Neural progenitor cell (in vitro differentiated cells): ENCODE measurements around the gene MAP4K5.
"Not testable (repeated sequence)": the region's sequence is repeated elsewhere in the genome, so short reads cannot be mapped to it uniquely, and the experiment has no call there.

Source experiments
- EZH2phosphoT487 ChIP-seq: fragments of 200-600 bp; sonication (generic); IDR thresholded peaks from 2 replicates; pipeline ENCODE4 v1.6.1; 2017; ENCODE audit warnings: antibody characterized with exemption
- TF ChIP-seq, protein P1 (sequence below): fragments of 200-600 bp; sonication (generic); IDR thresholded peaks from 2 replicates; pipeline ENCODE4 v1.5.1; 2017; ENCODE audit warnings: antibody characterized with exemption, mild to moderate bottlenecking

- TF ChIP-seq, protein P1, sequence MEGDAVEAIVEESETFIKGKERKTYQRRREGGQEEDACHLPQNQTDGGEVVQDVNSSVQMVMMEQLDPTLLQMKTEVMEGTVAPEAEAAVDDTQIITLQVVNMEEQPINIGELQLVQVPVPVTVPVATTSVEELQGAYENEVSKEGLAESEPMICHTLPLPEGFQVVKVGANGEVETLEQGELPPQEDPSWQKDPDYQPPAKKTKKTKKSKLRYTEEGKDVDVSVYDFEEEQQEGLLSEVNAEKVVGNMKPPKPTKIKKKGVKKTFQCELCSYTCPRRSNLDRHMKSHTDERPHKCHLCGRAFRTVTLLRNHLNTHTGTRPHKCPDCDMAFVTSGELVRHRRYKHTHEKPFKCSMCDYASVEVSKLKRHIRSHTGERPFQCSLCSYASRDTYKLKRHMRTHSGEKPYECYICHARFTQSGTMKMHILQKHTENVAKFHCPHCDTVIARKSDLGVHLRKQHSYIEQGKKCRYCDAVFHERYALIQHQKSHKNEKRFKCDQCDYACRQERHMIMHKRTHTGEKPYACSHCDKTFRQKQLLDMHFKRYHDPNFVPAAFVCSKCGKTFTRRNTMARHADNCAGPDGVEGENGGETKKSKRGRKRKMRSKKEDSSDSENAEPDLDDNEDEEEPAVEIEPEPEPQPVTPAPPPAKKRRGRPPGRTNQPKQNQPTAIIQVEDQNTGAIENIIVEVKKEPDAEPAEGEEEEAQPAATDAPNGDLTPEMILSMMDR, result not testable (repeated sequence)
- TF ChIP-seq EZH2phosphoT487, result not testable (repeated sequence)
These were observed 25.3 kb downstream of the MAP4K5 start for GRCh38 chr14:50507078-50507477.
